ENCODE measurements around the gene VAPA.

DNA sequence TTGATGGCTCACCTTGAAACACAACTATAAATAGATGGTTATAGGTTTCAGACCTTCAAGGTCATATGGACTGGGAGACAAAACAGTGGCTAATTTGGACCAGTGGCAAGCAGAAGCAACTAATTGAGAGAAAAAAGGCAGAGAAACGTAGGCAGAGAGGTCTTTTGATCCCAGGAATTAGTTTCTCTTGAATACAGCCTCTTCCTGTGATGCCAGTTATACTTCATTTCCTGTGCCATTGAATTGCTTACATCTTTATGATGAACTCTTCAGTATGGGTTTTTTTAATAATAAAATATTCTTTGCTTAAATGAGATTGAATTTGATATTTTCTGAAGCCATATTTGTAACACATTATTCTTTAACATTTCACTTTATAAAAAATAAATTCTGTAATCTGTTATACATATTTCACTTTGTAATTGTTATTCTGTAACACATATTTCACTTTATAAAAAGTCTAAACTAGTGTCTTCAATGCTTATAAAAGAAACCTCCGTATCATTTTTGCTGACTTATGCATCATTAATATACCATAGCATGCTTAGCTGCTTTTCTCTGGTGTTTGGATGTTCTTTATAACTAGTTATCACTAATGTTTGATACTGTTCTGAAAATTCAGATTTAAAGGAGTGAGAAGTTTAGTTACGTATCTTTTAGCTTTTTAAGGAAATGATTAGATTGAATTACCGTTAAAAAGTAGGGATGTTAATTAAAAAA, 8.9 kb downstream of the VAPA start:
- TF ChIP-seq POLR2A (IDR thresholded peaks at IDR 0.05) (no peak), EP300 (IDR thresholded peaks at IDR 0.05) (no peak)
- TF ChIP-seq, protein P1, sequence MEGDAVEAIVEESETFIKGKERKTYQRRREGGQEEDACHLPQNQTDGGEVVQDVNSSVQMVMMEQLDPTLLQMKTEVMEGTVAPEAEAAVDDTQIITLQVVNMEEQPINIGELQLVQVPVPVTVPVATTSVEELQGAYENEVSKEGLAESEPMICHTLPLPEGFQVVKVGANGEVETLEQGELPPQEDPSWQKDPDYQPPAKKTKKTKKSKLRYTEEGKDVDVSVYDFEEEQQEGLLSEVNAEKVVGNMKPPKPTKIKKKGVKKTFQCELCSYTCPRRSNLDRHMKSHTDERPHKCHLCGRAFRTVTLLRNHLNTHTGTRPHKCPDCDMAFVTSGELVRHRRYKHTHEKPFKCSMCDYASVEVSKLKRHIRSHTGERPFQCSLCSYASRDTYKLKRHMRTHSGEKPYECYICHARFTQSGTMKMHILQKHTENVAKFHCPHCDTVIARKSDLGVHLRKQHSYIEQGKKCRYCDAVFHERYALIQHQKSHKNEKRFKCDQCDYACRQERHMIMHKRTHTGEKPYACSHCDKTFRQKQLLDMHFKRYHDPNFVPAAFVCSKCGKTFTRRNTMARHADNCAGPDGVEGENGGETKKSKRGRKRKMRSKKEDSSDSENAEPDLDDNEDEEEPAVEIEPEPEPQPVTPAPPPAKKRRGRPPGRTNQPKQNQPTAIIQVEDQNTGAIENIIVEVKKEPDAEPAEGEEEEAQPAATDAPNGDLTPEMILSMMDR (IDR thresholded peaks at IDR 0.05) = no peak
